ENCODE data around the gene KRT77.
A peak's percentile ranks its signal among the peaks of the same experiment; 100 is the strongest.

The KRT77 gene

DNA sequence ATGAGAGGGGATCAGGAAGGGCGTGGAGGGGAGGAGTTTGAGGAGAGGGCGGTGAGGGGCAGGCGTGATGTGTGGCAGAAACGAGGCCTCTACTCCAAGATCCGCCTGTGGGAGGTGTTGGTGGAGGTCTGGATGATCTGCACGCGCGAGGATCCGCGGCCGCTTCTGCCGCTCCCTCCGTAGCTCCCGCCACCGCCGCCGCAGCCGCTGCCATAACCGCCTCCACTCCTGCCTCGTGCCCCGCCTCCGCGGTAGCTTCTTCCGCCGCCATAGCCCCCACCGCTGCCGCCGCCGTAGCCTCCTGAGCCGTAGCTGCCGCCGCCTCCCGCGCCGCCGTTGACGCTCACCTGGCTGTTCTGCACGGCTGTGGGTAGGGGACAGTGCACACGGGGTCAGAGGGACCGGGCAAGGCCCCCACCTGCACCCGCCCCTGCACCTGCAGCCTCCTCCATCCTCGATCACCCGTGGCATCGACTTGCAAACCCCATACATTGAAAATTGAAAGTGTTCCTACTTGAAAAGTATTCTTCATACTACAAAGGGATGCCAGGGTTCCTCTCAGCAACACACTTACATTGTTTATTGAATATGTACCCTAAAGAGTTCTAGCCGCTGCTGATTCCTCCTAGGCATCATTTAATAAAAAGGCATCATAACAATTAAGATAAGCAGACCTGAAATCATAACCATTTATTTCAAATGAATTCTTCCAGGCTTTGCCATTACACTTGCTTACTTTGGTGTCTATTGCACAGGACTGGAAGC, 12.1 kb downstream of the KRT77 start:
- peak; percentile 34 for DNase-seq

DNA sequence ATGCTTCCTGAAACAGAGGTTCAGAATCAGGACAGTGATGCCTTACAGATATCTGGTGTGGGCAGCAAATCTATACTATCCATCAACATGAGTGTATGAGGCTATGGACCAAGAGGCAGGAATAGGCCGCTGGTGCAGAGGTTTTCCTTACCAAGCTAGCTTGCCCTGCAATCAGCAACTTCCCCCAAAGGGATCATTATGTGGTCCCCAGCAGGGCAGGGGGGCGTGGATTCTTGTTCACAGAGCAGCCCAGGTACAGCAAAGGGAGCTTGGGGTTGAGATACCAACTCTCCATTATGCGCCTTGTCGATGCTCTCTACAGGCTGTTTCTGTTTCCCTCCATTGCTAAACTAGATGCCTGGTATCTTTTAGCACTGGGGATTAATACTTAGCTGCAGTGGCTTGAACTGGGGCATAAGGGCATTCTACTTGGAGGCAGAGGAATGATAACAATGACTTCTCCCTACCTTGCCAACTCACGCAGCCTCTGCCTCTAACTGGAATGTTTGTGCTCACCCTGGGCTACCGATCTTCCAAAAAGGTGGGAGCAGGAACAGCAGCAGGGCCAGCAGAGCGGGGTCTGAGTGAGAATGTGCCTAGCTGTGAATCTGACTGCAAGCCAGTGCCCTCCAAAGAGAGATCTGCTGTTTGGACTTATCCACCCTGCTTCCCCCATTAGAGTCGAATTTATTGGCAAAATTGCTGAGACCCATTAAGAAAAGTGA, 12.8 kb downstream of the KRT77 start:
- DNase-seq: no peak

DNA sequence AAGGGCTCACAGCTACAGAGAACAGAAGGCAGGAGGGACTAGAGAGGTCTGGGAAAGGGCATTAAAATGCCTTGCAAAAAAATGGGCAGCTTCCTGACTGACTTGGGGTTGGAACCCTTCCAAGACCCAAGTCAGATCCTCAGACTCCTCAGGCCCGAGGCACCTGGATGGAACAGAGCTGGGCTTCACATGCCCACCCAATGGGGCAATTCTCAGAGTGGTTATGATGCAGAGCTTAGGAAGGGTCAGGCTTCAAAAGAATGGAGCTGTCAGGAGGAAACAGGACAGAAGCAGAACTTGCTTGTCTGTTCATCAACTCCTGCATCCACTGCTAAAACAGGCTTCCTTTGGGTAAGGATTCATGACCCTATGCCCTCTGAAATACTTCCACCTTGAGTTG, 13.4 kb downstream of the KRT77 start:
- no peak for DNase-seq

DNA sequence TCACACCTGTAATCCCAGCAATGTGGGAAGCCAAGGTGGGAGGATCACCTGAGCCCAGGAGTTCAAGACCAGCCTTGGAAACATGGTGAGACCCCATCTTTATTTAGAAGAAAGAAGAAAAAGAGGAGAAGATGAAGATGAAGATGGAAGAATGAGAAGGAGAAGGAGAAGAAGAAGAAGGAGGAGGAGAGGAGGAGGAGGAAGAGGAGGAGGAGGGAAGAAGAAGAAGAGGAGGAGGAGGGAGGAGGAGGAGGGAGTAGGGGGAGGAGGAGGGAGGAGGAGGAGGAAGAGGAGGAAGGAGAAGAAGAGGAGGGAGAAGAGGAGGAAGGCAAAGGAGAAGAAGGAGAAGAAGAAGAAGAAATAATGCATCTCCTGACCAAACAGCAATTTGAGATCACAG, 14.1 kb downstream of the KRT77 start:
- no peak for DNase-seq

DNA sequence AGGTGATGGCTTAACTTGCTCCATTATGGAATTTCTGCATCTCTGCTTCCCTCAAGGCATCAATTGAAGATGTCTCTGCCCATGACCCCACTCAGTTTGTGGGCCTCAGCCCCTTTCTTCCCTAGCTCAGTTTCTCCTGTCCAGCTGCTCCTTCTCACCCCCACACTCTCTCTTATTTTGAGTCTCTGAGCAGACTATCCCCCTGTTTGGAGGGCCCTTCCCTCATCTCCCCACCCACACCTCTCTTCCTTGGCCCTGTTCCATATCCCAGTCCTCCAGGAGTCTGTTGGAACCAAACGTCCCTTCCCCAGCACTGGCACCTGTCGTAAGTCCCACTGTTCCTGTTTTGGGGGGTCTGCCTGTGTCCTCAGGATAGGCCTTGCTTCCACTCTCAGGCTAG, 14.8 kb downstream of the KRT77 start:
- DNase-seq: no peak

DNA sequence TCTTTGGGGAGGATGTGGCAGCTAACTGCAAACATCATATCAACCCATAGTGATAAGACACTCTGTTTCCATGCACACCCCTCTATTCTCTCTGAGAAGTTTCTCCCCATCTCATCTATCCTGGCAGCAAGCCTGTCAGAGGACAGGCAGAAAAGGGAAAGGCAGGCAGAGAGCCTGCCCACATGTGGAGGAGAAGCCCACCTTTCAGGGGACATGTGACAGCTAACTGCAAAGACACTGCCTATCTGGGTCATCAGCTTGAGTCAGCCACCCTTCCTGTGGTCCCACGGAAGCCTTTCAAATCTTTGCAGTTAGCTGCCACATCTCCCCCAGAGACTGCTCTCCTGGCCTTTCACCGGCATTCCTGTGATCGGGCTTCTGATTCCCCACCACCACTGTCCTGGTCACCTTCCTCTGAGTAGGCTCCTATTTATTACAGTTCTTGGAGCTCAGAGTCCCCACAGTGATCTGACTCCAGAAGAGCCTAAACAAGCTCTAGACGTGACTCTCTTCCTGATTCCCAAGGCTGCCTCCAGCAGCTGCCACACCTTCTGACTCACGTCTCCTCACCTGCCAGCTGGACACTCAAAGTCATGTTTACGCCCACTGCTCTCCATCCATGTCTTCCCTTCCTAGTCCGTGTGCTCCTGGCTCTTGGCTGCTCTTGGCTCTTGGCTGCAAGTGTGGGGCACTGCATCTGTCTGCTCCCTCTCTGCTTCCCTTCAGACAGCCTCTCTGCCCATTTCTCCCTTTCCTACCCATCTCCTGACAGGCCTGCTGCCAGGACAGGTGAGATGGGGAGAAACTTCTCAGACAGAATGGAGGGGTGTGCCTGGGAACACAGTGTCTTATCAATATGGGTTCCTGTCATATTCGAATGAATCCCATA, 15.6 kb downstream of the KRT77 start:
- DNase-seq: no peak

DNA sequence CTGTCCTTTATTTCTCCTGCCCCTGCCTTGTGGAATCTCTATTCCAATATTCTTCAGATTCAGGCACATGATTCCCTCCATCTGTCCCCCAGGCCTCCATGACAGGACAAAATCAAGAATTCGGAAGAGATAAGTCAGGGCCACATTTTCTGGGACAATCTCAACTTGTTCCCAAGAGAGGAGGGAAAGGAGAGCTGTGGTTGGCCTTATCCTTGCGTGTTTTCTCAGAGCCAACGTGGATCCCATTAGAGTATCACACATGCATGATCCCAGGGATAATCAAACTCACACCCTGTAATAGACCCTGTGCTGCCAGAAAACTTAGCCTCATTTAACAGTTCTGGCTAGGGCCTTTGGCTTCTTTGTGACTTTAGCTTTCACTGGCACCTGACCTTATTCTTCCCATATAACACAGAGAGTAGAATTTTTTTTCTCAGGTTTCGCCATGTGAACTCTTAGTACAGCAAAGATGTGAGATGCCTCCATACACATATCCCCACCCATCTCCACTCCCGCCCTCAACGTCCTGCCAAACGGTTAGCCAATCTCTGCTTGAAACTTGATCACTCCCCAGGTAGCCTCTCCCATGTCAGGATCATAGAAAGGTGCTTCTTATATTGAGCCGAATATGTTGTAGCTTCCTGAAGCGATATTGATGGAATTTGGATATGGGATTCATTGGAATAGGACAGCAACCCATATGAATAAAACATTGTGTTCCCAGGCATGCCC, 16.4 kb downstream of the KRT77 start:
- DNase-seq: no peak

DNA sequence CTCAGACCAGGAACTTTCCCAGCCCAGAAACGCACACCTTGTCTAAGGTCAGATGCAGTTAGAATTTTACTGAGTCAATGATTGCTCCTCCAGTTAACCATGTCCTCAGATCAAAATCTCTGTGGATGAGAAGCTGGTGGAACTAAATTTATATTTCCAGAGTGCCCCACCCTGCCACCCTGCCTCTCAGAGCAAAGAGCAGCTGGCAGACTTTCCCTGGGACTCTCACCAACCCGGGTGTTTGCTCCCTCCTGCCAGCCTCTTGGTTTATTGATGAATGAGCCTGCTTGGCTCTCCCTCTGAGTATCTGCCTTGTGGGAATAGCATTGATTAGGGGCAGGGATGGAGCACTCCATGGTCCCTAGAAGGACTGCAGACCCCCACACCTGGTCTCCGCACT, 17.3 kb downstream of the KRT77 start:
- DNase-seq: no peak

DNA sequence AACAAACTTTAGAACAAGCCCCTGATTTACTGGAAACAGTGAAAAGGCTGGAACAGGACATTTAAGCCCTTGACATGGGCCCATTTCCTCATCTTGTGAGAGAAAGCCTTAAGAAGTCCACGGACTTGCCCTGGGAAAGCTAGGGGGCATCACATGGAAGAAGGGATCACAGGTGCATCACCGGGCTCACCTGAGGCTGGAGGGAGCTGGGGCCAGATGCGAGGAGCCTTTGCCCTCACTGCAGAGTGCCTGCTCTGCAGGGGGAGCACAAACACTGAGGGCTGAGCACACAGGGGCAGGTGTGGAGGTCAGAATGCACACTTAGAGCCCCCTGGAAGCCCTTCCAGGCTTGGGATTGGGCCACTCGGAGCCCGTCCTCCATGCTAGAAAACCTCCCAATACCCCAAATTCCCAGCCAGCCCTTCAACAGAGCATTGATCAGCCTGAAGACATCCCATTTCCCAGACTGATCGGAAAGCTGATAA, 17.9 kb downstream of the KRT77 start:
- DNase-seq: no peak

DNA sequence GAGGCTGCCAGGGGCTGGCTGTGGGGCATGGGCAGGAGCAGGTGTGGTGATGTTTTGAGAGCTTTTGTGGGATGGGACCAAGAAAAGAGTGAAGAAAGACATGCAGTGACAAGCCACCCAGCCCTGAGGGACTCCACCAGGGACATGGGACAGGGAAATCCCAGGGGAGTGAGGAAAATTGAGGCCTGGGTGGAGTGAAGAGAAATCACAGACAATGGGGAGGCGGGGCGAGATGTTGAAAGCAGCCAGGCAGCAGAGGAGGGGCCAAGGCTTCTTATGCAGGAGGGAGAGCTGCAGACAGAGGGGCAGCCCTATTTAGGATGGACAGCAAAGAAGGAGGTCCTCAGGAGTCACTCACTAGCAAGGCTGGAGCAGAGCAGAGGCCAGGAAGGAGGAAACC, 18.9 kb downstream of the KRT77 start:
- no peak for DNase-seq

DNA sequence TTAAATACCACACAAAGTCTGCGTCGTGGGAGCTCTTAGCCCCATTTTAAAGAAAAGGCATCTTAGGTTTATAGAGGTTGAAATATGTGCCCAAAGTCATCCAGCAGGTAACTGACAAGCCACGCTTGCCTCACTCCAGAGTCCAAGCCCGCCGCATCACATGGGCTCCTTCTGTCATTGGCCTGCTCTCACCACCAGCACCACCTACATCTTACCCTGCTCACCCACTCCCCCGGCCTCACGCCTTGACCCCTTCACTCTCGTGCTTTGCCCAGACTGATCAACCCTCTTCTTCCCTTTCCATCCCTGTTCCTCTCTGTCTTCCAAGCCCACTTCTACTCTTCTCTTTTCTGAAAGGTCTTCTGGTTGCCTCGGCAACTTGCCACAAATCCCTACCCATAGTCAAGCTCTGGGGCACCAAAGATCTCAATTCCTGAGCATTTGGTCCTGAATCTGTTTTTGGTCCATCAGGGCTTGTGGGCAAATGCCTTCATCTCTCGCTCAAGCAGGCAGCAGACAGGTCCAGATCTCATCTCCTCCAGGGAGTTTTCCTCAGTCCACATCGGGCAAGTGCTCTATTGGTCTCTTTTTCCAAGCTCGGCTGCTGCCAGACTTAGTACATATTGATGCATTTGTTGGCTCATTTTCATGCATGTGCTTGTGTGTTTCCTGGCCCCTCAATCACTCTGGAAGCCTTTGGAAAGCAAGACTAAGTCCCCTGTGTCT, 19.6 kb downstream of the KRT77 start:
- no peak for DNase-seq

DNA sequence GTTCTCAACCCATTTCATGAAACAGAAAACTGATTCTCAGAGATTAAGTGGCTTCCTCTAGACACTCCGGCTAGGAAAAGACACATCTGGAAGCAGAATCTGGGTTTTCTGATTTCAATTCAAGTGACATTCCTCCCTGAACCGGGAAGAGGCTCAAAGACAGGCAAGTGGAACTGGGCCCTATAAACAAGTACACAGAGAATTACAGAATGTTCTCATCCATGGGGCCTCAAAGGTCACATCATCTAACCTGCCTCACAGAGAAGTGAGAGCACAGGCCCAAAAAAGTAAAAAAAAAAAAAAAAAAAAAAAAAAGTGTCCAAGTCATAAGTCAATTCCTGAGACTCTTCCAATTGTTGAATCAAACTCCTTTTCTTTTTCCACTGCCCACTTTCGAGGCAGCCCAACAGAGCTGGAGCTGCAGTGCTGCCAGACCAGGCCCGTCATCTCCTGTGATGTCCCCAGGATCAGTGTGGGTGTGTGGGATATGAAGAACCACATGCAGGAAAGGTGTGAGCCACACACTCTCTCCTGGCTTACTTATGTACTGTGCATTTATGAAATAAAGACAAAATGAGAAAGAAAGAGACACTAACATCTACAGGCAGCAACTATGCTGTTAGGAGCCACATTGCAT, 20.3 kb downstream of the KRT77 start:
- DNase-seq: no peak

DNA sequence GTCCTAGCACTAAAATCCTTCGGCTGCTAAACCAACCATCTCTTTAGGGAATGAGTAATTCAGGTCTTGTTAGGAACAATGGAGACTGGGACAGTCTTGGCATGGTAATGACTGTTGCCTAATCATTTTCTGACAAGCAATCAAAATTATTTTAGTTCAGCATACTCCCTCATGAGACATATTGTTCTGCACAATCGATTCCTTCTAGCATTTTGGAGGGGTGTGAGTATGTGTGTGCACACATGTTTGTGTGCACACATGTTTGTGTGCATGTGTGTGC, 21.0 kb downstream of the KRT77 start:
- DNase-seq: no peak

DNA sequence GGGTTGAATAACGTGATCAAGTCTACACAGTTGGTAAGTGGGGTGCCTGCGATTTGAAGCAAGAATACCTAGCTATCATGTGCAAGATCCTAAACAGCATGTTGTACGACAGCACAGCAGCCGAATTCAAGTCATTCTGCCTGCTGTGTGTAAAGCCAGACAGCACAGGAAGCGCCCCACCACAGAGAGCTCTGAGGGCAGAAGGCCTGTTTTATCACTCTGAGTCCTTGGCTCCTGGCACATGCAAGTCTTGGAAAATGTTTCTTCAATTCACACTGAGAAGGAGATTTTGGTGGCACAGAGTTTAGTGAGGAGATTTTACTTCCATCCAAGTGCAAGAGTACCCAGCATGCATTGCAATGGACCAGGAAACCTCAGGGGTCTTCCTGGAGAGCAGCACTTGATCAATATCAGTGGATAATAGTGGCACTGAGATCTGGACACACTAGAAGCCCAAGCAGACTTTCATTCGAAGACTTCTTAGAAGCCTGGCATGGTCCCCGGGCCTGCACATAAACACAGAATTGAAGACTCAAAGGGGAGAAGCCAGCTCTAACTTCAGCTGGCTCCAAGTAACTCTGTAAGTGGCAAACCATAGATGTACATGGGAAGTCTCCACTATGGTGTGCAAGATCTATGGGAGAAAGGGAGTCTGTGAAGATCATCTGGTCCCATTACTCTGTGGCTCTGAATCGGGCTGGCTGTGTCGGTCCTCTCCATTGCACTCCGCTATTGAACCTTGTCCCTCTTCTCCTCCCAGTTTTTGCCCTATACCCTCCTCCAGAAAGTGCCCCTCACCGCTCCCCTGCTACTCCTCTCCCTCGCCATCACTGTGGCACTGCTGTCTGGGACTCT, 21.6 kb downstream of the KRT77 start:
- no peak for DNase-seq

DNA sequence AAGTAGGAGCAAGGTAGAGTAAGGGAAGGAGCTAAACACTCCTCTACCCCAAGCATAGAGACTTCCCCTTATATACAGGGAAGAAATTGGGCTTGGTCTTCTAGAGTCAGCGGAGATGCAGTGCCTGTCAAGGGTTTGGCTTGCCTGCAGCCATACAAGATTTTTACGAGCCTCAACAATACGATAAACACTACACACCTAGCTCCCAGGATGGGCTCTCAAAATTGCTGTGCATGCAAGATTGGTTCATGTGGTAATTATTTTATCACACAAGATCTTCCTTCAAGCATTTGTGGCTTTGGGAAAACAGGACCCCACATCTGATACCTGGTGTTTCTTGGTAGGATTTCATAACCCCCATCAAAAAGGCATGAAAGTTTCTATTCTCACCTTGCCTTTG, 23.0 kb downstream of the KRT77 start, which contains the start of gene KRT1:
TSS of gene KRT1 (minus strand) at position 45 of the 400 bp plus-strand sequence. CDS start 59 bp downstream, outside the sequence.
- no peak for DNase-seq

DNA sequence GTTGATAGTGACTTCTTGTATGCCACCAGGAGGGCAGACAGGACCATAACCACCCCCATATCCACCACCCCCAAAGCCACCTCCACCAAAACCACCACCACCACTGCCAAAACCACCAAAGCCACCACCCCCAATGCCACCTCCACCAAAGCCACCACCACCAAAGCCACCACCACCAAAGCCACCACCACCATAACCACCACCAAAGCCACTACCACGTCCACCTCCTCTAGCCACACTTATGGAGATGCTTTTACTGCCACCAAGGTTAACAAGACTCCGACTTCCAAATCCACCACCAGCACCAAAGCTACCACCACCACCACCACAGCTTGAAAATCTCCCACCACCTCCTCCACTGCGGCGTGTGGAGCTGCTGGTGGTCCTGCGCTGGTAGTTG, 23.4 kb downstream of the KRT77 start:
- DNase-seq: no peak

DNA sequence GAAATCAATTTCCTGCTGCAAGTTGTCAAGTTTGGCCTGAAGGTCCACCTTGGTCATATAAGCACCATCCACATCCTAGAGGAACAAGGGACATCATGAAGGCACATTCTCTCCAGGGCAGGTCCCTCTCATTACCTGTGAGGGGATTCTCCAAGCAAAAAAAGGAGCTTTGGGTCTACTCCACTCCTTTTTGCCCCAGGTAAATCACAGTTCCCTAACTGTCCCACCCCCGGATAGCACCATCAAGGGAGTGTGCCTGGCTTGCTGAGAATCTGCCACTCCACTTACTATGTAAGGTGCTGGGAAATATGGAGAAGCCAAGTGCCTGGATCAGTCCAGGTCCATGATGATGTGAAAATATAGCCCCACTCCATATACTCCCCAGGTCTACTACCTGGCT, 25.7 kb downstream of the KRT77 start:
- DNase-seq: no peak

DNA sequence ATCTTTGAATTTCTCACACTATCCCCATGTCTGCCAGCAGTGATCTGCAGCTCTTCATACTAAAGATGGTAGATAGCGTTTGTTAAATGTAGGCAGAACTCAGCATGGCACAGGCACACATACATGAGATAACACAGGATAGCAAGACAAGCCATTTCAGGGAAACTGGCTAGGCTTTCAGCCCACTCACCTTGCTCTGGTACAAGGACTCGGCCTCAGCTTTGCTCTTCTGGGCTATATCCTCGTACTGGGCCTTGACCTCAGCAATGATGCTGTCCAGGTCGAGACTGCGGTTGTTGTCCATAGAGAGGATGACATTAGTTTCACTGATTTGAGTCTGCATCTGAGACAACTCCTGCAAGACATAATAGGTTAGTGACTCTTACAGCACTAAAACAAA, 26.2 kb downstream of the KRT77 start:
- no peak for DNase-seq

DNA sequence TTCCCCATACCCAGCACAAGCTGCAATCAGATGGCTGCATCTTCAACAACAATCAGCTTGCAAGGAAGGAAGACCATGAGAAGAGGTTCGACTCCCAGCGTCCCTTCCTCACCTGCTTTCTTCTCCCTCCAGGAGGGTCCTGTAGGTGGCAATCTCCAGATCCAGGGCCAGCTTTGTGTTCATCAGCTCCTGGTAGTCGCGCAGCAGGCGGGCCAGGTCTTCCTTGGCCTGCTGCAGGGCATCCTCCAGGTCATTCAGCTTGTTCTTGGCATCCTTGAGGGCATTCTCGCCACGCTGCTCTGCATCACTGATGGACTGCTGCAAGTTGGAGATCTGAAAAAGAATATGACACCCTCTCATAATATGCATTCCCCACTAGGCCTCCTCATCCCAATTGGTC, 27.2 kb downstream of the KRT77 start:
- DNase-seq: no peak

DNA sequence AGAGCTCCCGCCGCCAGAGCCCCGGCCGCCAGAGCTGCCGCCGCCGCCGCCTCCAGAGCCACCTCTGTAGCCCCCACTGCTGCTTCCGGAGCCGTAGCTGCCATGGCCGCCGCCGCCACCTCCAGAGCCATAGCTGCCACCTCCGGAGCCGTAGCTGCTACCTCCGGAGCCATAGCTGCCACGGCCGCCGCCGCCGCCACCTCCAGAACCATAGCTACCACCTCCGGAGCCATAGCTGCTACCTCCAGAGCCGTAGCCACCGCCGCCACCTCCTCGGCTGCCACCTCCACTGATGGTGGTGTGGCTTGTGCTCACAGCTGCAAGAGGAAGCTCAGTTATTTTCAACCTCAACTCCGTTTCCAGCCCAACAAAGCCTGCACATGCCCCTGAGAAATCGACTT, 28.0 kb downstream of the KRT77 start:
- no peak for DNase-seq

DNA sequence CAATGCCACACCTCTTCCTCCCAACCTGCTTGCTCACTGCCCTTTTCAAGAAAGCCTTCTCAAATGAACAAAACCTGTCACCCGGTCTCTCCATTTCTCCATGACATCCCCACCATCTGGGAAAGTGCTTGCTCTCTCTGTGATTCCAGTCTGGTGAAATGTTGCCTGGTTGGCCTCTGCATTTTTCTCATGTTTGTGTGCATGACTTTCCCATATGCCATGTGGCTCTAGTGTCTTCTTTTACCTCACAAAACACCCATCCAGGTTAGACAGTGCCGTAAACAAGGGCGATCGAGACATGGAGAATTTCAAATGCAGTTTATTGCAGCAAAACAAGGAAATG, 28.9 kb downstream of the KRT77 start:
- no peak for DNase-seq

All from activated T-cell treated with anti-CD3 and anti-CD28 coated beads for 4 hours (primary cell).